Measurements from ENCODE around the gene VAMP1.

VAMP1 gene

GRCh38 chr12:6494968-6495367 is 24.5 kb upstream of the VAMP1 start:
- Histone ChIP-seq H3K36me3 (ENCODE audit: control insufficient read depth in 2 of 2, insufficient read depth in 1 of 2, low read length in 2 of 2) (peaks cover 56 to 67% of the 10 kb centered on the region in 2 experiments), H3K4me3 (ENCODE audit: low read depth, low read length) (peak overlapping the region; percentile 93), H3K9me3 (ENCODE audit: control insufficient read depth, insufficient read depth, low read depth, low read length) (no peaks in the 10 kb centered on the region), H3K4me1 (ENCODE audit: control insufficient read depth, insufficient read depth, low read length) (peaks cover 7% of the 10 kb centered on the region; the same call in 1 of the 2 replicates), H3K27ac (ENCODE audit: extremely low read depth, low read depth, low read length) (no peak overlapping the region)
- ChIA-PET POLR2A (interaction anchor here (0.5 to 3.2 kb wide), 5 partner anchors 11 to 194 kb away, joined by 3 to 26 read pairs (median 7); partner anchors contain the start of genes GAPDH, VAMP1 and ZNF384), CTCF (interaction anchor here (0.6 to 2.3 kb wide), 3 partner anchors 42 to 209 kb away, joined by 3 to 10 read pairs (median 5); no protein-coding TSS in a partner anchor)
- TF ChIP-seq ZFP41 (tag by site-specific recombination; IDR thresholded peaks at IDR 0.05; ENCODE audit: borderline replicate concordance): no peak
- TF ChIP-seq, protein P1, sequence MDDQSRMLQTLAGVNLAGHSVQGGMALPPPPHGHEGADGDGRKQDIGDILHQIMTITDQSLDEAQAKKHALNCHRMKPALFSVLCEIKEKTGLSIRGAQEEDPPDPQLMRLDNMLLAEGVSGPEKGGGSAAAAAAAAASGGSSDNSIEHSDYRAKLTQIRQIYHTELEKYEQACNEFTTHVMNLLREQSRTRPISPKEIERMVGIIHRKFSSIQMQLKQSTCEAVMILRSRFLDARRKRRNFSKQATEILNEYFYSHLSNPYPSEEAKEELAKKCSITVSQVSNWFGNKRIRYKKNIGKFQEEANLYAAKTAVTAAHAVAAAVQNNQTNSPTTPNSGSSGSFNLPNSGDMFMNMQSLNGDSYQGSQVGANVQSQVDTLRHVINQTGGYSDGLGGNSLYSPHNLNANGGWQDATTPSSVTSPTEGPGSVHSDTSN (CRISPR knock-in tag; IDR thresholded peaks at IDR 0.05): no peak
- no peak for TF ChIP-seq ZNF843 (tag by site-specific recombination; IDR thresholded peaks at IDR 0.05)
- TF ChIP-seq, protein P2, sequence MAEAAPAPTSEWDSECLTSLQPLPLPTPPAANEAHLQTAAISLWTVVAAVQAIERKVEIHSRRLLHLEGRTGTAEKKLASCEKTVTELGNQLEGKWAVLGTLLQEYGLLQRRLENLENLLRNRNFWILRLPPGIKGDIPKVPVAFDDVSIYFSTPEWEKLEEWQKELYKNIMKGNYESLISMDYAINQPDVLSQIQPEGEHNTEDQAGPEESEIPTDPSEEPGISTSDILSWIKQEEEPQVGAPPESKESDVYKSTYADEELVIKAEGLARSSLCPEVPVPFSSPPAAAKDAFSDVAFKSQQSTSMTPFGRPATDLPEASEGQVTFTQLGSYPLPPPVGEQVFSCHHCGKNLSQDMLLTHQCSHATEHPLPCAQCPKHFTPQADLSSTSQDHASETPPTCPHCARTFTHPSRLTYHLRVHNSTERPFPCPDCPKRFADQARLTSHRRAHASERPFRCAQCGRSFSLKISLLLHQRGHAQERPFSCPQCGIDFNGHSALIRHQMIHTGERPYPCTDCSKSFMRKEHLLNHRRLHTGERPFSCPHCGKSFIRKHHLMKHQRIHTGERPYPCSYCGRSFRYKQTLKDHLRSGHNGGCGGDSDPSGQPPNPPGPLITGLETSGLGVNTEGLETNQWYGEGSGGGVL (tag by site-specific recombination; IDR thresholded peaks at IDR 0.05): no peak
- TF ChIP-seq, protein P3, sequence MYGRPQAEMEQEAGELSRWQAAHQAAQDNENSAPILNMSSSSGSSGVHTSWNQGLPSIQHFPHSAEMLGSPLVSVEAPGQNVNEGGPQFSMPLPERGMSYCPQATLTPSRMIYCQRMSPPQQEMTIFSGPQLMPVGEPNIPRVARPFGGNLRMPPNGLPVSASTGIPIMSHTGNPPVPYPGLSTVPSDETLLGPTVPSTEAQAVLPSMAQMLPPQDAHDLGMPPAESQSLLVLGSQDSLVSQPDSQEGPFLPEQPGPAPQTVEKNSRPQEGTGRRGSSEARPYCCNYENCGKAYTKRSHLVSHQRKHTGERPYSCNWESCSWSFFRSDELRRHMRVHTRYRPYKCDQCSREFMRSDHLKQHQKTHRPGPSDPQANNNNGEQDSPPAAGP (tag by site-specific recombination; IDR thresholded peaks at IDR 0.05): no peak

DNA sequence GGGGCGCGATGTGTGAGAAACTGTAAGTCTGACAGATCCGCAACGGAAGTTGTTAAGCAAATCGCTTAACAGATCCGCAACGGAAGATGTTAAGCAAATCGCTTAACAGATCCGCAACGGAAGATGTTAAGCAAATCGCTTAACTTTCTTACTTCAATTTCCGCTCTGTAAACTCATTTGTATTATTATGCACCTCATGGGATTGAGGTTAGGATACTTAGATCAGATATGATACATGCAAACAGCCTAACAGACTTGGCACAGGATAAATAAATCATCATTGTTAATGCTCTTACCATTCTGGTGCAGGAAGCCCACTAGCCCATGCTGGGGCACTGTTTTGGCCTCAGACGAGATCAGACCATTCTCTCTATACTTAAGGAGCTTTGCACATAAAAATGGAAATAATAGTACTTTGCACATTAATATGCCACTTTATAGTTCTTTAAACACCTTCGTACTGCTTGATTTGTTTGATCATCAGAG is 23.8 kb upstream of the VAMP1 start:
- Histone ChIP-seq H3K4me1 (ENCODE audit: control insufficient read depth, insufficient read depth, low read length) (peaks cover 7% of the 10 kb centered on the region; the same call in 1 of the 2 replicates), H3K36me3 (ENCODE audit: control insufficient read depth in 2 of 2, insufficient read depth in 1 of 2, low read length in 2 of 2) (peaks cover 49 to 60% of the 10 kb centered on the region in 2 experiments), H3K4me3 (ENCODE audit: low read depth, low read length) (peak overlapping the region; percentile 93), H3K9me3 (ENCODE audit: control insufficient read depth, insufficient read depth, low read depth, low read length) (no peaks in the 10 kb centered on the region), H3K27ac (ENCODE audit: extremely low read depth, low read depth, low read length) (peak overlapping the region; percentile 72)
- CTCF ChIA-PET: interaction anchor here (1.0 to 2.3 kb wide), 2 partner anchors 43 to 71 kb away, joined by 5 to 10 read pairs; no protein-coding TSS in a partner anchor
- TF ChIP-seq ZNF501 (tag by site-specific recombination; IDR thresholded peaks at IDR 0.05) (peak; percentile 7; the same call in 1 of the 2 replicates), ZNF138 (tag by site-specific recombination; IDR thresholded peaks at IDR 0.05; ENCODE audit: borderline replicate concordance) (no peak), KLF1 (tag by site-specific recombination; IDR thresholded peaks at IDR 0.05) (no peak), ZNF426 (tag by site-specific recombination; IDR thresholded peaks at IDR 0.05) (no peak), ZNF324 (tag by site-specific recombination; IDR thresholded peaks at IDR 0.05) (peak; percentile 56; the same call in 1 of the 2 replicates), ZNF639 (tag by site-specific recombination; IDR thresholded peaks at IDR 0.05) (0 out of 2 replicates have a peak, but pooled peaks have one; percentile 31), ZNF2 (tag by site-specific recombination; IDR thresholded peaks at IDR 0.05) (0 out of 2 replicates have a peak, but pooled peaks have one; percentile 6), ZNF561 (tag by site-specific recombination; IDR thresholded peaks at IDR 0.05; ENCODE audit: borderline replicate concordance) (0 out of 2 replicates have a peak, but pooled peaks have one; percentile 8), ZNF600 (tag by site-specific recombination; IDR thresholded peaks at IDR 0.05) (peak; percentile 95), GFI1B (tag by site-specific recombination; IDR thresholded peaks at IDR 0.05) (0 out of 2 replicates have a peak, but pooled peaks have one; percentile 26)
- POLR2A ChIA-PET: interaction anchor here (0.5 to 3.2 kb wide), 5 partner anchors 12 to 195 kb away, joined by 3 to 26 read pairs (median 7); partner anchors contain the start of genes GAPDH, VAMP1 and ZNF384
